ENCODE measurements around the gene MIOS.

DNA sequence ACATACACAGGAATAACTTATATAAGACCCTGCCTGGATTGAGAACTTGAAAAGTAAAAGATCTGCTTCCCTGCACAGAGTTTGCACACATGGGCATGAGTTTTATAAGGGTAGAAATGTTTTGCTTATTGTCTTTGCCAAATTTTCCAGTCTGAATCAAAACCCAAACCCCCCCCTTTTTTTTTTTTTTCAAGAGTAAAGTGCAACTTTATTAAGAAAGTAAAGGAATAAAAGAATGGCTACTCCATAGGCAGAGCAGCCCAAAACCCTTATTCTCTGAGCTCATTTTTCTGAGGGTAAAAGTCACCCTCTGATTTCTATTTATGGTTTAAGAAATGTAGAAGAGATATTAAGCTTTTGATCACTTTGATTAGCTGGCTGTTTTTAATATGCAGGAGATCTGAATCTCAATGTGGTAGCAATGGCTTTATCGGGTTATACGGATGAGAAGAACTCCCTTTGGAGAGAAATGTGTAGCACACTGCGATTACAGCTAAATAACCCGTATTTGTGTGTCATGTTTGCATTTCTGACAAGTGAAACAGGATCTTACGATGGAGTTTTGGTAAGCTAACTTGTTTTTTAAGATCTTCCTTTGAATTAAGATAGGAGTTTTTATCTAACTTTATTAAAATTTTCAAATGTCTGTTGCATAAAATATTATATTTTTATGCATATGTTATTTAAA, 18.7 kb downstream of the MIOS start:
- no peak for TF ChIP-seq JUND (IDR thresholded peaks at IDR 0.05)
- TF ChIP-seq, protein P1, sequence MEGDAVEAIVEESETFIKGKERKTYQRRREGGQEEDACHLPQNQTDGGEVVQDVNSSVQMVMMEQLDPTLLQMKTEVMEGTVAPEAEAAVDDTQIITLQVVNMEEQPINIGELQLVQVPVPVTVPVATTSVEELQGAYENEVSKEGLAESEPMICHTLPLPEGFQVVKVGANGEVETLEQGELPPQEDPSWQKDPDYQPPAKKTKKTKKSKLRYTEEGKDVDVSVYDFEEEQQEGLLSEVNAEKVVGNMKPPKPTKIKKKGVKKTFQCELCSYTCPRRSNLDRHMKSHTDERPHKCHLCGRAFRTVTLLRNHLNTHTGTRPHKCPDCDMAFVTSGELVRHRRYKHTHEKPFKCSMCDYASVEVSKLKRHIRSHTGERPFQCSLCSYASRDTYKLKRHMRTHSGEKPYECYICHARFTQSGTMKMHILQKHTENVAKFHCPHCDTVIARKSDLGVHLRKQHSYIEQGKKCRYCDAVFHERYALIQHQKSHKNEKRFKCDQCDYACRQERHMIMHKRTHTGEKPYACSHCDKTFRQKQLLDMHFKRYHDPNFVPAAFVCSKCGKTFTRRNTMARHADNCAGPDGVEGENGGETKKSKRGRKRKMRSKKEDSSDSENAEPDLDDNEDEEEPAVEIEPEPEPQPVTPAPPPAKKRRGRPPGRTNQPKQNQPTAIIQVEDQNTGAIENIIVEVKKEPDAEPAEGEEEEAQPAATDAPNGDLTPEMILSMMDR (IDR thresholded peaks at IDR 0.05; ENCODE audit: low read depth, low read length, missing input control) = no peak
